H9 (cell line): ENCODE measurements around the gene ZNF81. TPM values are rescaled to one million over a fixed set of nuclear protein-coding genes. Genes with fewer than 3 reads are reported as not detected.
"Not testable (repeated sequence)": the region's sequence is repeated elsewhere in the genome, so short reads cannot be mapped to it uniquely, and the experiment has no call there.

ENCODE experiments used
- DNase-seq: peaks from one replicate; pipeline ENCODE4 v3.0.0-alpha.2; 2017
- H2AFZ ChIP-seq: one replicate; pipeline ENCODE4 v1.6.1; 2013; ENCODE audit warnings: mild to moderate bottlenecking, low read length, control low read depth, moderate library complexity
- H2AK5ac ChIP-seq: 2 replicates; pipeline ENCODE4 v1.6.1; 2013; ENCODE audit warnings: low read length, control low read depth, mixed read lengths; ENCODE audit not compliant: insufficient read length
- H2BK120ac ChIP-seq: one replicate; pipeline ENCODE4 v1.6.1; 2013; ENCODE audit warnings: low read depth, mild to moderate bottlenecking, low read length, control low read depth, inconsistent platforms; ENCODE audit not compliant: poor library complexity, severe bottlenecking
- H2BK12ac ChIP-seq: 2 replicates; pipeline ENCODE4 v1.6.1; 2013; ENCODE audit warnings: low read length, control low read depth, mixed read lengths, low read depth; ENCODE audit not compliant: insufficient read length
- H2BK15ac ChIP-seq: 2 replicates; pipeline ENCODE4 v1.6.1; 2013; ENCODE audit warnings: low read depth, low read length, control low read depth
- H2BK20ac ChIP-seq: one replicate; pipeline ENCODE4 v1.6.1; 2013; ENCODE audit warnings: low read depth, mild to moderate bottlenecking, low read length, control low read depth, inconsistent platforms; ENCODE audit not compliant: poor library complexity, severe bottlenecking
- H2BK5ac ChIP-seq: 2 replicates; pipeline ENCODE4 v1.6.1; 2013; ENCODE audit warnings: low read length, control low read depth, mixed read lengths; ENCODE audit not compliant: insufficient read length
- H3K14ac ChIP-seq: 2 replicates; pipeline ENCODE4 v1.6.1; 2013; ENCODE audit warnings: low read length, control low read depth; ENCODE audit not compliant: insufficient read depth
- H3K18ac ChIP-seq: 2 replicates; pipeline ENCODE4 v1.6.1; 2013; ENCODE audit warnings: low read depth, mild to moderate bottlenecking, mixed read lengths, low read length, control low read depth; ENCODE audit not compliant: insufficient read length
- H3K23ac ChIP-seq: 2 replicates; pipeline ENCODE4 v1.6.1; 2013; ENCODE audit warnings: low read length, control low read depth, mixed read lengths, low read depth; ENCODE audit not compliant: insufficient read length
- H3K23me2 ChIP-seq: 2 replicates; pipeline ENCODE4 v1.6.1; 2013; ENCODE audit warnings: low read depth, mild to moderate bottlenecking, mixed read lengths, low read length, control low read depth; ENCODE audit not compliant: insufficient read length, poor library complexity, severe bottlenecking
- H3K27ac ChIP-seq: 2 replicates; pipeline ENCODE4 v1.5.1; 2013; ENCODE audit warnings: low read length, control low read depth, mixed read lengths, low read depth; ENCODE audit not compliant: insufficient read length
- H3K27me3 ChIP-seq: 2 replicates; pipeline ENCODE4 v1.6.1; 2013; ENCODE audit warnings: low read length, control low read depth, inconsistent platforms; ENCODE audit not compliant: insufficient read depth
- H3K4ac ChIP-seq: 2 replicates; pipeline ENCODE4 v1.6.1; 2013; ENCODE audit warnings: low read depth, mild to moderate bottlenecking, control low read depth, inconsistent platforms, low read length, moderate library complexity
- H3K4me1 ChIP-seq: 2 replicates; pipeline ENCODE4 v1.6.1; 2013; ENCODE audit warnings: low read length, control low read depth, inconsistent platforms; ENCODE audit not compliant: insufficient read depth
- H3K4me2 ChIP-seq: 2 replicates; pipeline ENCODE4 v1.6.1; 2013; ENCODE audit warnings: low read length, control low read depth, mixed read lengths; ENCODE audit not compliant: insufficient read length, insufficient read depth
- H3K56ac ChIP-seq: 2 replicates; pipeline ENCODE4 v1.6.1; 2013; ENCODE audit warnings: low read depth, mild to moderate bottlenecking, mixed read lengths, low read length, control low read depth; ENCODE audit not compliant: insufficient read length
- H3K79me1 ChIP-seq: 2 replicates; pipeline ENCODE4 v1.6.1; 2013; ENCODE audit warnings: low read depth, mild to moderate bottlenecking, moderate library complexity, low read length, control low read depth, inconsistent platforms; ENCODE audit not compliant: insufficient read depth, poor library complexity, severe bottlenecking
- H3K79me2 ChIP-seq: 2 replicates; pipeline ENCODE4 v1.6.1; 2013; ENCODE audit warnings: low read length, control low read depth, inconsistent platforms; ENCODE audit not compliant: insufficient read depth
- H3K9ac ChIP-seq: 2 replicates; pipeline ENCODE4 v1.6.1; 2013; ENCODE audit warnings: low read length, control low read depth, mixed read lengths; ENCODE audit not compliant: insufficient read length; ENCODE audit errors: extremely low read depth
- H3K9me3 ChIP-seq: one replicate; pipeline ENCODE4 v1.6.1; 2013; ENCODE audit warnings: low read depth, low read length, inconsistent platforms; ENCODE audit not compliant: control insufficient read depth
- H3T11ph ChIP-seq: one replicate; pipeline ENCODE4 v1.6.1; 2013; ENCODE audit warnings: mild to moderate bottlenecking, low read length, control low read depth, inconsistent platforms
- H4K20me1 ChIP-seq: one replicate; pipeline ENCODE4 v1.6.1; 2013; ENCODE audit not compliant: control insufficient read depth, insufficient read length, insufficient read depth
- H4K5ac ChIP-seq: 2 replicates; pipeline ENCODE4 v1.6.1; 2013; ENCODE audit warnings: low read depth, mild to moderate bottlenecking, mixed read lengths, low read length, control low read depth; ENCODE audit not compliant: insufficient read length
- H4K8ac ChIP-seq: replicated peaks from 2 replicates; pipeline ENCODE4 v1.6.1; 2013; ENCODE audit warnings: low read length, control low read depth, mixed read lengths, low read depth; ENCODE audit not compliant: insufficient read length
- H4K91ac ChIP-seq: 2 replicates; pipeline ENCODE4 v1.6.1; 2013; ENCODE audit warnings: low read depth, mild to moderate bottlenecking, moderate library complexity, mixed read lengths, low read length, control low read depth; ENCODE audit not compliant: insufficient read length
- H3K27ac Mint-ChIP-seq, 3 experiments: 2 replicates in 2 of 3; 3 replicates in 1 of 3; pipeline ENCODE4 v1.8.0; 2020 to 2021; ENCODE audit warnings: mixed read lengths in 3 of 3, mild to moderate bottlenecking in 1 of 3, moderate library complexity in 1 of 3
- H3K27me3 Mint-ChIP-seq: 2 replicates; pipeline ENCODE4 v1.8.0; 2021; ENCODE audit warnings: low read depth, mild to moderate bottlenecking, moderate library complexity, mixed read lengths
- H3K36me3 Mint-ChIP-seq, 3 experiments: 2 replicates in 2 of 3; 3 replicates in 1 of 3; pipeline ENCODE4 v1.8.0; 2020 to 2021; ENCODE audit warnings: low read depth in 3 of 3, mixed read lengths in 3 of 3; ENCODE audit not compliant: insufficient read depth in 1 of 3
- H3K4me1 Mint-ChIP-seq, 2 experiments: 2 replicates each; pipeline ENCODE4 v1.8.0; 2020; ENCODE audit warnings: mixed read lengths in 2 of 2
- H3K4me3 Mint-ChIP-seq, 2 experiments: 2 replicates in 1 of 2; 3 replicates in 1 of 2; pipeline ENCODE4 v1.8.0; 2020 to 2021; ENCODE audit warnings: mild to moderate bottlenecking in 2 of 2, mixed read lengths in 2 of 2, moderate library complexity in 1 of 2
- H3K9me3 Mint-ChIP-seq, 2 experiments: 2 replicates in 1 of 2; 3 replicates in 1 of 2; pipeline ENCODE4 v1.8.0; 2020; ENCODE audit warnings: mild to moderate bottlenecking in 2 of 2, mixed read lengths in 2 of 2, moderate library complexity in 1 of 2
- WGBS: extraction: QIAGEN DNeasy Blood & Tissue Kit; methylation state at CpG from one replicate; pipeline ENCODE4 v1.1.7; 2013; ENCODE audit warnings: missing lambda C conversion rate, low lambda C conversion rate, mixed read lengths; ENCODE audit not compliant: insufficient read length; ENCODE audit errors: extremely low coverage; 5-methylcytosine and 5-hydroxymethylcytosine counted together
- total RNA-seq: library from RNA; stranded (reverse); gene quantifications from 2 replicates; pipeline ENCODE4 v1.2.1, GENCODE V29; 2021
- TF ChIP-seq, protein P1 (sequence below): fragments of 200-600 bp; sonication (generic); conservative IDR thresholded peaks from 3 replicates; pipeline ENCODE4 v1.8.0; 2021; ENCODE audit warnings: antibody characterized with exemption, mild to moderate bottlenecking

The ZNF81 gene
- total RNA-seq, 1 experiment from 2014 or later, result 11.0 TPM

- Histone ChIP-seq H2BK15ac (no peak overlapping the region), H4K5ac (no peak overlapping the region), H4K8ac (no peak overlapping the region), H2BK12ac (no peak overlapping the region), H2AK5ac (no peak overlapping the region), H3K27ac (no peak overlapping the region), H2BK5ac (no peak overlapping the region), H2BK120ac (no peak overlapping the region), H3K4ac (no peak overlapping the region), H3T11ph (no peak overlapping the region), H3K79me1 (no peaks in the 10 kb centered on the region), H3K23ac (no peak overlapping the region), H2AFZ (no peak overlapping the region), H4K91ac (no peak overlapping the region), H3K23me2 (no peaks in the 10 kb centered on the region), H3K79me2 (no peaks in the 10 kb centered on the region), H3K18ac (no peak overlapping the region), H3K56ac (no peak overlapping the region), H4K20me1 (no peaks in the 10 kb centered on the region), H3K27me3 (no peaks in the 10 kb centered on the region), H3K9ac (no peak overlapping the region), H3K4me1 (no peaks in the 10 kb centered on the region), H3K9me3 (peaks cover 23% of the 10 kb centered on the region), H3K4me2 (no peak overlapping the region), H3K14ac (no peak overlapping the region), H2BK20ac (no peak overlapping the region)
- Mint-ChIP-seq H3K9me3 (peaks cover 72 to 73% of the 10 kb centered on the region in 2 experiments), H3K4me1 (no peaks in the 10 kb centered on the region), H3K27me3 (no peaks in the 10 kb centered on the region; the same call in none of the 2 replicates), H3K36me3 (no peaks in the 10 kb centered on the region; a peak in 2 of 7 replicates), H3K27ac (no peak overlapping the region), H3K4me3 (no peak overlapping the region)
- TF ChIP-seq, protein P1, sequence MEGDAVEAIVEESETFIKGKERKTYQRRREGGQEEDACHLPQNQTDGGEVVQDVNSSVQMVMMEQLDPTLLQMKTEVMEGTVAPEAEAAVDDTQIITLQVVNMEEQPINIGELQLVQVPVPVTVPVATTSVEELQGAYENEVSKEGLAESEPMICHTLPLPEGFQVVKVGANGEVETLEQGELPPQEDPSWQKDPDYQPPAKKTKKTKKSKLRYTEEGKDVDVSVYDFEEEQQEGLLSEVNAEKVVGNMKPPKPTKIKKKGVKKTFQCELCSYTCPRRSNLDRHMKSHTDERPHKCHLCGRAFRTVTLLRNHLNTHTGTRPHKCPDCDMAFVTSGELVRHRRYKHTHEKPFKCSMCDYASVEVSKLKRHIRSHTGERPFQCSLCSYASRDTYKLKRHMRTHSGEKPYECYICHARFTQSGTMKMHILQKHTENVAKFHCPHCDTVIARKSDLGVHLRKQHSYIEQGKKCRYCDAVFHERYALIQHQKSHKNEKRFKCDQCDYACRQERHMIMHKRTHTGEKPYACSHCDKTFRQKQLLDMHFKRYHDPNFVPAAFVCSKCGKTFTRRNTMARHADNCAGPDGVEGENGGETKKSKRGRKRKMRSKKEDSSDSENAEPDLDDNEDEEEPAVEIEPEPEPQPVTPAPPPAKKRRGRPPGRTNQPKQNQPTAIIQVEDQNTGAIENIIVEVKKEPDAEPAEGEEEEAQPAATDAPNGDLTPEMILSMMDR, result no peak
- WGBS, result no CpG with 5 or more reads among the region's 2 CpGs
- DNase-seq, result no peak
These were observed 90.5 kb downstream of the ZNF81 start for GRCh38 chrX:47927212-47927611.

DNA sequence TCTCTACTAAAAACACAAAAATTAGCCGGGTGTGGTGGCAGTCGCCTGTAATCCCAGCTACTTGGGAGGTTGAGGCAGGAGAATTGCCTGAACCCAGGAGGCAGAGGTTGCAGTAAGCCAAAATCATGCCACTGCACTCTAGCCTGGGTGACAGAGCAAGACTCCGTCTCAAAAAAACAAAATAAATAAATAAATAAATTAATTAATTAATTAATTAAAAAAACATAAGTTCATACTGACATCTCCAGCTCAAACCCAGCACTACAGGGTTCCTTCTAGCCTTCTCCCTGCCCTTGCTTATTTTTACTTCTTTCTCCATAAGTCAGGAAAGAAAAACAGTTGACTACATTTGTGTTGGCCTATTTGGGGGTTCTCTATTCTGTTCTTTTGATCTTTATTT lies 95.3 kb downstream of the ZNF81 start:
- H3K4me2 ChIP-seq, H4K91ac ChIP-seq, H3K23ac ChIP-seq, H3K4ac ChIP-seq, H2BK5ac ChIP-seq, H3K18ac ChIP-seq, H4K8ac ChIP-seq, H3K4me1 ChIP-seq, H4K20me1 ChIP-seq, H3K4me3 Mint-ChIP-seq, H3K9ac ChIP-seq, H3T11ph ChIP-seq, H3K79me2 ChIP-seq, H2AFZ ChIP-seq, H3K27ac ChIP-seq, H2BK12ac ChIP-seq, H3K23me2 ChIP-seq, H3K27ac Mint-ChIP-seq, H3K27me3 ChIP-seq, H4K5ac ChIP-seq, H3K14ac ChIP-seq, H3K27me3 Mint-ChIP-seq, H2BK20ac ChIP-seq, H3K36me3 Mint-ChIP-seq, H3K79me1 ChIP-seq, DNase-seq, H2AK5ac ChIP-seq, H2BK120ac ChIP-seq, H2BK15ac ChIP-seq, H3K56ac ChIP-seq: not testable (repeated sequence)
- H3K9me3 Mint-ChIP-seq, result peaks cover 66 to 68% of the 10 kb centered on the region in 2 experiments
- no CpG with 5 or more reads among the region's 3 CpGs for WGBS
- peaks cover 12 to 13% of the 10 kb centered on the region in 2 experiments for H3K4me1 Mint-ChIP-seq
- H3K9me3 ChIP-seq, result peaks cover 20% of the 10 kb centered on the region
